ENCODE measurements around the gene MYEOV. TPM values are rescaled to one million over a fixed set of nuclear protein-coding genes. Genes with fewer than 3 reads are reported as not detected.
A peak's percentile ranks its signal among the peaks of the same experiment; 100 is the strongest.

Gene MYEOV
- total RNA-seq, 4 donors from 2014 or later = 5.7 to 24.6 (median 20.2) TPM

DNA sequence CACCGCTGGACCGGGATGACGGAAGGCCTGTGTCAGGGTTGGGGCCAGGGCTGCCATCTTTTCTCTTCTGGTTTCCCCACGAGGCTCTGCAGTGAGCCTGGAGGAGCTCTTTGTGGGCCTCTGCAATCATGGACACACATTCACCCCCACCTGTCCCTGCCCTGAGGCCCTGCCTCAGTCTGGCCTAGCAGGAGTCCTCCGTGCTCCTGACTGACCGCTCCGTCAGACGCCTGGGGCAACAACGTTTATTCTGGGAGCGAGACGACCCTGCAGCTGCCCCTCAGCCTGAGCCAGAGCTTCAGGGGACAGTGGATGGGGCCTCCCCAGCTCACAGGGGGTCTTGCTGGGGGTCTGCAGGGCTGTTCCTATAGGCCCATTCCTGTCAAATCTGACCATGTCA lies 8.2 kb upstream of the MYEOV start:
- H3K27me3 ChIP-seq = no peaks in the 10 kb centered on the region
- no peak for TF ChIP-seq POLR2A (IDR thresholded peaks at IDR 0.05)
- TF ChIP-seq, protein P1, sequence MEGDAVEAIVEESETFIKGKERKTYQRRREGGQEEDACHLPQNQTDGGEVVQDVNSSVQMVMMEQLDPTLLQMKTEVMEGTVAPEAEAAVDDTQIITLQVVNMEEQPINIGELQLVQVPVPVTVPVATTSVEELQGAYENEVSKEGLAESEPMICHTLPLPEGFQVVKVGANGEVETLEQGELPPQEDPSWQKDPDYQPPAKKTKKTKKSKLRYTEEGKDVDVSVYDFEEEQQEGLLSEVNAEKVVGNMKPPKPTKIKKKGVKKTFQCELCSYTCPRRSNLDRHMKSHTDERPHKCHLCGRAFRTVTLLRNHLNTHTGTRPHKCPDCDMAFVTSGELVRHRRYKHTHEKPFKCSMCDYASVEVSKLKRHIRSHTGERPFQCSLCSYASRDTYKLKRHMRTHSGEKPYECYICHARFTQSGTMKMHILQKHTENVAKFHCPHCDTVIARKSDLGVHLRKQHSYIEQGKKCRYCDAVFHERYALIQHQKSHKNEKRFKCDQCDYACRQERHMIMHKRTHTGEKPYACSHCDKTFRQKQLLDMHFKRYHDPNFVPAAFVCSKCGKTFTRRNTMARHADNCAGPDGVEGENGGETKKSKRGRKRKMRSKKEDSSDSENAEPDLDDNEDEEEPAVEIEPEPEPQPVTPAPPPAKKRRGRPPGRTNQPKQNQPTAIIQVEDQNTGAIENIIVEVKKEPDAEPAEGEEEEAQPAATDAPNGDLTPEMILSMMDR (IDR thresholded peaks at IDR 0.05) = no peak
- intact Hi-C loops (cut with DNase I) = no loop called here

DNA sequence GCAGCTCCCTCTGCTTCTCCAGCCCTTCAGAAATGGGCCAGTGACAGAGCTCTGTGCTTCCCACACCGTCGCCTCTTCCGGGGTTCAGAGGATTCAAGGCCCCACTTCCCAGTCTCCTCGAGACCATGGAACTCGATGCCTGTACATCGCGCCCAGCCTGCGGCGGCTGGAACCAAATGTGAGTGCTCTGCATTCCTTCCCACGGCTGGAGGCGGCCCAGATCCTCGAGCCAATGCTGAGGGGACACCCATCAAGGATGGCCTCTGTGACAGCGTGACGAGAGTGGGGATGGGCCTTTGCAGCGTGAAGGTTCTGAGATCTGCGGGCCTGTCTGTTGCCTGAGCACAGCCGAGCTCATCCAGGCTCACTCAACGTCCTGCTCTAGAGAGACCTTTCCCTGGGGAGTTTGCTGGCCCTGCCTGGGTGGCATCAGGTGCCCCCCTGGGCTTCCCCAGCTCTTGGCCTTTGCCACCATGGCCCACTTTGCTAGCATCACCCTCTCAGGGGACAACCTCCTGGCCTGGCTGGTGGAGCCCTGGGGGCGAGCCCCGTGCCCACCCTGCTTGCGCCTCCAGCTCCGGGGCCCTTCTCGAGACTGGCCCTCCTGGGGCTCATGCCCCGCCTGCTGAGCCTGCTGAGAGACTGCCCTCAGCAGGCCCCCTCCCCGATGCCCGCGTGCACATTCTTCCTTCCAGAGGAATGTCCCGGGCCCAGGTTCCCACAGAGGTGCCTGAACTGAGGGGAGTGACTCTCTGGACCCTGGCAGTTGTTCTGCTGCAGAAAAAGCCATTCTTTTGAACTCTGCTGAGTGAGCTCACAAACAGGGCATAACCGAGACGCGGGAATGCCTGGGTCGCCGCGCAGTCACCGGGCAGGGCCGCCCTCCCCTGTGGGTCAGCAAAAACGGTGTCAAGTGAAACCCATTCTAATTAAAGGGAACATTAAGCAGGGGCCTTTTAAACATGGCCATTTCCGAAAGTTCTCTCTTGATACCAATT lies 7.3 kb upstream of the MYEOV start:
- Histone ChIP-seq H3K27ac (no peak overlapping the region), H3K4me1 (peaks cover 0 to 33% (median 0%) of the 10 kb centered on the region in 3 donors), H3K36me3 (no peaks in the 10 kb centered on the region), H3K4me3 (no peak overlapping the region), H3K27me3 (no peaks in the 10 kb centered on the region), H3K9me3 (peaks cover 0 to 5% (median 0%) of the 10 kb centered on the region in 3 donors)
- TF ChIP-seq, protein P1 (IDR thresholded peaks at IDR 0.05) = no peak
- TF ChIP-seq POLR2A (IDR thresholded peaks at IDR 0.05) = no peak
- WGBS, 2 donors = 85 to 95% methylated on average over 18 to 21 of the region's 38 CpGs
- intact Hi-C loops (cut with DNase I) = no loop called here
- DNase-seq = no peak

More for the DNA sequence above, 8.2 kb upstream of the MYEOV start:
- Histone ChIP-seq H3K4me1 (peaks cover 4 to 42% (median 6%) of the 10 kb centered on the region in 3 donors), H3K36me3 (no peaks in the 10 kb centered on the region), H3K27ac (no peak overlapping the region), H3K4me3 (no peak overlapping the region), H3K9me3 (peaks cover 0 to 5% (median 0%) of the 10 kb centered on the region in 3 donors)
- WGBS, 2 donors = 84 to 98% methylated on average over 4 to 8 of the region's 11 CpGs
- no peak for DNase-seq

DNA sequence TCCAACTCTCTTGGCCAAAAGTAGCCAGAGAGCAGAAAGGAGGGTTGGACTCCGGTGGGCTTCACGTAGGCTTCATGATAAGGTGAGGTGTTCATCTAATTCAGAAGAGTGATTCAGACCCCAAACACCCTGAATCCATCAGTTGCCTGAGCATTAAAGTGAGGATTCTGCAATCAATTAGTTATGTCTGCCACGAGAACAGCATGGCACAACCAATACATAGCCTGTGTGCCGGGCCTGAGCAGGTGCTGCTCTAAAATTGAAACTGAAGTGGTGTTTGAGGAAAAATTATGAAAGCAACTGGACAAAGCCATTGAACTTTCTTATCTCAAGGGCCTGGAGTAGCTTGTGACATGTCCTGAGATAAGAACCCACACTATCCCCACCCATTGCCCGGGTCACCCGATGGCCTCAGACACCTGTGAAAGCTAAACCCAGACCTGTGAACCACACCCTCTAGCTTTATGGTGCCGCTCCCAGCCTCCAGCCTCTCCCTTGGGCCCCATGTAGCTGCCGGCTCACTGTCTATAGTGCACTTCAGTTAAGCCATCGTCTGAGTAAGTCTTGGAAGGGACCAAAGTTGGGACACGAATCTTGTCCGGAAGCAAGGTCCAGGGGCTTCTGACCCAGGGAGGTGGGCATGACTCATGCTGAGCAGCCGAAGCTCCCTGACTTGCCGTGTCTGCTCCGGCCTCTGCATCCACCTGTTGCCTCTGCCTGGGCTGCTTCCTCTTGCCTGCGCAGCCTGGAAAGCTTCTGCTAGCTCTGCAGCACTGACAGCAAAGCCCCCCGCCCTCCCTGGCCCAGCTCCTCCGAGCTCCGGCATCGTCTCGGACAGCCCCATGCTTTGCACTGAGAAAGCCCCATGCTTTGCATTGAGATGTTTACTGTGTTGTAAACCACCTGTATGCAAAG lies 5.7 kb upstream of the MYEOV start:
- DNase-seq = no peak
- H3K27me3 ChIP-seq = no peaks in the 10 kb centered on the region
- intact Hi-C loops (cut with DNase I) = no loop called here
- H3K9me3 ChIP-seq = no peaks in the 10 kb centered on the region
- peaks cover 2 to 33% (median 6%) of the 10 kb centered on the region in 3 donors for H3K4me1 ChIP-seq
- H3K27ac ChIP-seq = peak overlapping the region in 3 of 4 donors; percentile 24 to 53 (median 51)
- H3K4me3 ChIP-seq = no peak overlapping the region
- H3K36me3 ChIP-seq = no peaks in the 10 kb centered on the region
- WGBS, 2 donors = 62 to 71% methylated on average over 12 to 16 of the region's 20 CpGs
- TF ChIP-seq, protein P1 (IDR thresholded peaks at IDR 0.05) = no peak
- TF ChIP-seq POLR2A (IDR thresholded peaks at IDR 0.05) = no peak

DNA sequence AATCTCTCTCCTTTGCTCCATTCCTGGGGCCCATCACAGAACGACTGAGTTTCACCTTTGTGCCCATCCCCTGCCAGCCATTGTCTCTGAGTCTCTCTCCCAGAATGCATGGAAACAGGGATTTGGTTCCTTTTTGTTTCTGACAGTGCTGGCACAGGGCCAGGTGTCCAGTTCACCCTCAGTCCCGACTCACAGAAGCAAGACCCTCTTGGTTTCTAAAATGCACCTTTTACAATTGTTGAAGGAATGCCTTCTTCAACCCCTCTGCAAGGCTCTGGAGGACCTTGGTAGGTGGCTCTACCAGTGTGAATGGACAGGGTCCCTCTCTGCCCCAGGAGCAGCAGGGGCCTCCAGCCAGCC lies 5.1 kb upstream of the MYEOV start:
- Histone ChIP-seq H3K9me3 (no peaks in the 10 kb centered on the region), H3K27ac (peak overlapping the region in 2 of 4 donors; percentile 51 to 53), H3K4me1 (peaks cover 6 to 35% (median 13%) of the 10 kb centered on the region in 3 donors), H3K4me3 (no peak overlapping the region), H3K27me3 (no peaks in the 10 kb centered on the region), H3K36me3 (no peaks in the 10 kb centered on the region)
- intact Hi-C loops (cut with DNase I) = no loop called here
- no peak for DNase-seq
- no peak for TF ChIP-seq POLR2A (IDR thresholded peaks at IDR 0.05)
- TF ChIP-seq, protein P1 (IDR thresholded peaks at IDR 0.05) = no peak
- WGBS, 2 donors = 43 to 55% methylated on average over 2 of the region's 2 CpGs

All from esophagus squamous epithelium (tissue), 5 donors.